GM18502 (cell line): Measurements from ENCODE around the gene SNAPC4.
"Not testable (repeated sequence)": the region's sequence is repeated elsewhere in the genome, so short reads cannot be mapped to it uniquely, and the experiment has no call there.

Experiments
- ATAC-seq: cut with Tn5 transposase; IDR thresholded peaks from one replicate; pipeline ENCODE4 v1.9.1; 2021; ENCODE audit warnings: mild to moderate bottlenecking; ENCODE audit not compliant: unreplicated experiment, poor library complexity

The SNAPC4 gene

GRCh38 chr9:136433043-136433715 is 33.2 kb upstream of the SNAPC4 start:
- ATAC-seq, result no peak

- no peak for ATAC-seq
These were observed 32.6 kb upstream of the SNAPC4 start for GRCh38 chr9:136432591-136432990.

- ATAC-seq, result no peak
These were observed 31.9 kb upstream of the SNAPC4 start for GRCh38 chr9:136431782-136432350.

GRCh38 chr9:136430588-136431234 is 30.7 kb upstream of the SNAPC4 start:
- no peak for ATAC-seq

- ATAC-seq, result no peak
These were observed 29.9 kb upstream of the SNAPC4 start for GRCh38 chr9:136429683-136430491.

GRCh38 chr9:136429075-136429628 is 29.2 kb upstream of the SNAPC4 start:
- no peak for ATAC-seq

GRCh38 chr9:136426787-136427186 is 26.8 kb upstream of the SNAPC4 start:
- no peak for ATAC-seq

- not testable (repeated sequence) for ATAC-seq
These were observed 25.4 kb upstream of the SNAPC4 start for GRCh38 chr9:136425367-136425766.

GRCh38 chr9:136424750-136425362 is 24.9 kb upstream of the SNAPC4 start:
- no peak for ATAC-seq

GRCh38 chr9:136423432-136424146 is 23.6 kb upstream of the SNAPC4 start:
- ATAC-seq, result no peak

- no peak for ATAC-seq
These were observed 22.9 kb upstream of the SNAPC4 start for GRCh38 chr9:136422876-136423275.

- no peak for ATAC-seq
These were observed 21.8 kb upstream of the SNAPC4 start for GRCh38 chr9:136421791-136422190.

- ATAC-seq, result no peak
These were observed 19.1 kb upstream of the SNAPC4 start for GRCh38 chr9:136419092-136419420.

GRCh38 chr9:136418182-136419091 is 18.5 kb upstream of the SNAPC4 start:
- no peak for ATAC-seq

GRCh38 chr9:136416914-136417313 is 16.9 kb upstream of the SNAPC4 start:
- ATAC-seq, result no peak

- ATAC-seq, result no peak
These were observed 16.5 kb upstream of the SNAPC4 start for GRCh38 chr9:136416427-136416826.

- ATAC-seq, result no peak
These were observed 13.0 kb upstream of the SNAPC4 start for GRCh38 chr9:136412962-136413361.

- ATAC-seq, result no peak
These were observed 11.4 kb upstream of the SNAPC4 start for GRCh38 chr9:136411378-136411777.
